ENCODE data around the gene PRLR. TPM values are rescaled to one million over a fixed set of nuclear protein-coding genes. Genes with fewer than 3 reads are reported as not detected.

The PRLR gene
- total and polyA plus RNA-seq, 2 experiments from 2014 or later, result 0.31 to 2.2 TPM

DNA sequence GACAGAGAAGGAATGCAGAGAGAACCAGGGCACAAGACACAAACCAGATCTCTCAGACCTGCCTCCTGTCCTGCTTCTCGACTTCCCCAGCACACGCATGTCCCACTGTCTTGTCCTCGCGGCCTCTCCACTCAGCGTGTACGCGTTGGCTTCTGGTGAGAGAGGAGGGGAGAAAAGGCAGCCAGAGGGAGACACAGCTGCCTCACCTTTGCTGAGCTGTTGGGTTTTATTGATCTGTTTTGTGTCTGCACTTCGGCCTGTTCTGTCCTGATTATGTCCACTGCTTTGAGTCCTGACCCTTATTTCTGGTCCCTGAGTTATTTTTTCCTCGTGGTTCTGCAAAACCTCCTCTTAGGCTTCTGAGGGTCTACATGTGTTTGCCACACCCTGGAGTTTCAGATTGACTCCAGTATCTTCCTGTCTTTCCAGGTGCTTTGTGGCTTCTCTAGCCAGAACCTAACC, 95.0 kb downstream of the PRLR start:
- Histone ChIP-seq H3K4me2 (no peak overlapping the region), H3K27me3 (ENCODE audit: insufficient read depth) (no peaks in the 10 kb centered on the region), H3F3A (replicated peaks; ENCODE audit: low read depth) (no peaks in the 10 kb centered on the region), H3K4me1 (ENCODE audit: insufficient read depth) (no peaks in the 10 kb centered on the region), H3K9me2 (ENCODE audit: insufficient read depth) (peaks cover 10% of the 10 kb centered on the region), H3K79me2 (replicated peaks; ENCODE audit: insufficient read depth) (no peaks in the 10 kb centered on the region), H2AFZ (0 out of 2 replicates have a peak overlapping the region, but pooled peaks have one; percentile 10), H3K4me3 (no peak overlapping the region), H4K20me1 (replicated peaks; ENCODE audit: insufficient read depth) (no peaks in the 10 kb centered on the region; the same call in 1 of the 2 replicates), H3K36me3 (ENCODE audit: insufficient read depth) (no peaks in the 10 kb centered on the region), H3K27ac (ENCODE audit: low read depth) (no peak overlapping the region)
- peaks cover 4% of the 10 kb centered on the region; the same call in 1 of the 3 replicates for H3K9me3 Mint-ChIP-seq
- no peak overlapping the region for H3K27ac Mint-ChIP-seq
- TF ChIP-seq, protein P1, sequence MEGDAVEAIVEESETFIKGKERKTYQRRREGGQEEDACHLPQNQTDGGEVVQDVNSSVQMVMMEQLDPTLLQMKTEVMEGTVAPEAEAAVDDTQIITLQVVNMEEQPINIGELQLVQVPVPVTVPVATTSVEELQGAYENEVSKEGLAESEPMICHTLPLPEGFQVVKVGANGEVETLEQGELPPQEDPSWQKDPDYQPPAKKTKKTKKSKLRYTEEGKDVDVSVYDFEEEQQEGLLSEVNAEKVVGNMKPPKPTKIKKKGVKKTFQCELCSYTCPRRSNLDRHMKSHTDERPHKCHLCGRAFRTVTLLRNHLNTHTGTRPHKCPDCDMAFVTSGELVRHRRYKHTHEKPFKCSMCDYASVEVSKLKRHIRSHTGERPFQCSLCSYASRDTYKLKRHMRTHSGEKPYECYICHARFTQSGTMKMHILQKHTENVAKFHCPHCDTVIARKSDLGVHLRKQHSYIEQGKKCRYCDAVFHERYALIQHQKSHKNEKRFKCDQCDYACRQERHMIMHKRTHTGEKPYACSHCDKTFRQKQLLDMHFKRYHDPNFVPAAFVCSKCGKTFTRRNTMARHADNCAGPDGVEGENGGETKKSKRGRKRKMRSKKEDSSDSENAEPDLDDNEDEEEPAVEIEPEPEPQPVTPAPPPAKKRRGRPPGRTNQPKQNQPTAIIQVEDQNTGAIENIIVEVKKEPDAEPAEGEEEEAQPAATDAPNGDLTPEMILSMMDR (conservative IDR thresholded peaks at IDR 0.05; ENCODE audit: low read depth in 2 of 2), result no peak
- TF ChIP-seq CREB1 (CRISPR knock-in tag; IDR thresholded peaks at IDR 0.05; ENCODE audit: low read depth) (no peak), NANOG (IDR thresholded peaks at IDR 0.05; ENCODE audit: borderline replicate concordance) (no peak), STAT1 (IDR thresholded peaks at IDR 0.05; ENCODE audit: unreplicated experiment) (no peak), ZNF114 (CRISPR knock-in tag; IDR thresholded peaks at IDR 0.05) (no peak), POLR2AphosphoS5 (IDR thresholded peaks at IDR 0.05; ENCODE audit: low read depth) (no peak), ZNF331 (CRISPR knock-in tag; IDR thresholded peaks at IDR 0.05; ENCODE audit: low read depth) (no peak), EZH2phosphoT487 (IDR thresholded peaks at IDR 0.05; ENCODE audit: unreplicated experiment) (no peak), JUNB (IDR thresholded peaks at IDR 0.05; ENCODE audit: unreplicated experiment) (no peak), EZH2 (IDR thresholded peaks at IDR 0.05; ENCODE audit: low read depth, unreplicated experiment) (no peak)
- TF ChIP-seq, protein P2, sequence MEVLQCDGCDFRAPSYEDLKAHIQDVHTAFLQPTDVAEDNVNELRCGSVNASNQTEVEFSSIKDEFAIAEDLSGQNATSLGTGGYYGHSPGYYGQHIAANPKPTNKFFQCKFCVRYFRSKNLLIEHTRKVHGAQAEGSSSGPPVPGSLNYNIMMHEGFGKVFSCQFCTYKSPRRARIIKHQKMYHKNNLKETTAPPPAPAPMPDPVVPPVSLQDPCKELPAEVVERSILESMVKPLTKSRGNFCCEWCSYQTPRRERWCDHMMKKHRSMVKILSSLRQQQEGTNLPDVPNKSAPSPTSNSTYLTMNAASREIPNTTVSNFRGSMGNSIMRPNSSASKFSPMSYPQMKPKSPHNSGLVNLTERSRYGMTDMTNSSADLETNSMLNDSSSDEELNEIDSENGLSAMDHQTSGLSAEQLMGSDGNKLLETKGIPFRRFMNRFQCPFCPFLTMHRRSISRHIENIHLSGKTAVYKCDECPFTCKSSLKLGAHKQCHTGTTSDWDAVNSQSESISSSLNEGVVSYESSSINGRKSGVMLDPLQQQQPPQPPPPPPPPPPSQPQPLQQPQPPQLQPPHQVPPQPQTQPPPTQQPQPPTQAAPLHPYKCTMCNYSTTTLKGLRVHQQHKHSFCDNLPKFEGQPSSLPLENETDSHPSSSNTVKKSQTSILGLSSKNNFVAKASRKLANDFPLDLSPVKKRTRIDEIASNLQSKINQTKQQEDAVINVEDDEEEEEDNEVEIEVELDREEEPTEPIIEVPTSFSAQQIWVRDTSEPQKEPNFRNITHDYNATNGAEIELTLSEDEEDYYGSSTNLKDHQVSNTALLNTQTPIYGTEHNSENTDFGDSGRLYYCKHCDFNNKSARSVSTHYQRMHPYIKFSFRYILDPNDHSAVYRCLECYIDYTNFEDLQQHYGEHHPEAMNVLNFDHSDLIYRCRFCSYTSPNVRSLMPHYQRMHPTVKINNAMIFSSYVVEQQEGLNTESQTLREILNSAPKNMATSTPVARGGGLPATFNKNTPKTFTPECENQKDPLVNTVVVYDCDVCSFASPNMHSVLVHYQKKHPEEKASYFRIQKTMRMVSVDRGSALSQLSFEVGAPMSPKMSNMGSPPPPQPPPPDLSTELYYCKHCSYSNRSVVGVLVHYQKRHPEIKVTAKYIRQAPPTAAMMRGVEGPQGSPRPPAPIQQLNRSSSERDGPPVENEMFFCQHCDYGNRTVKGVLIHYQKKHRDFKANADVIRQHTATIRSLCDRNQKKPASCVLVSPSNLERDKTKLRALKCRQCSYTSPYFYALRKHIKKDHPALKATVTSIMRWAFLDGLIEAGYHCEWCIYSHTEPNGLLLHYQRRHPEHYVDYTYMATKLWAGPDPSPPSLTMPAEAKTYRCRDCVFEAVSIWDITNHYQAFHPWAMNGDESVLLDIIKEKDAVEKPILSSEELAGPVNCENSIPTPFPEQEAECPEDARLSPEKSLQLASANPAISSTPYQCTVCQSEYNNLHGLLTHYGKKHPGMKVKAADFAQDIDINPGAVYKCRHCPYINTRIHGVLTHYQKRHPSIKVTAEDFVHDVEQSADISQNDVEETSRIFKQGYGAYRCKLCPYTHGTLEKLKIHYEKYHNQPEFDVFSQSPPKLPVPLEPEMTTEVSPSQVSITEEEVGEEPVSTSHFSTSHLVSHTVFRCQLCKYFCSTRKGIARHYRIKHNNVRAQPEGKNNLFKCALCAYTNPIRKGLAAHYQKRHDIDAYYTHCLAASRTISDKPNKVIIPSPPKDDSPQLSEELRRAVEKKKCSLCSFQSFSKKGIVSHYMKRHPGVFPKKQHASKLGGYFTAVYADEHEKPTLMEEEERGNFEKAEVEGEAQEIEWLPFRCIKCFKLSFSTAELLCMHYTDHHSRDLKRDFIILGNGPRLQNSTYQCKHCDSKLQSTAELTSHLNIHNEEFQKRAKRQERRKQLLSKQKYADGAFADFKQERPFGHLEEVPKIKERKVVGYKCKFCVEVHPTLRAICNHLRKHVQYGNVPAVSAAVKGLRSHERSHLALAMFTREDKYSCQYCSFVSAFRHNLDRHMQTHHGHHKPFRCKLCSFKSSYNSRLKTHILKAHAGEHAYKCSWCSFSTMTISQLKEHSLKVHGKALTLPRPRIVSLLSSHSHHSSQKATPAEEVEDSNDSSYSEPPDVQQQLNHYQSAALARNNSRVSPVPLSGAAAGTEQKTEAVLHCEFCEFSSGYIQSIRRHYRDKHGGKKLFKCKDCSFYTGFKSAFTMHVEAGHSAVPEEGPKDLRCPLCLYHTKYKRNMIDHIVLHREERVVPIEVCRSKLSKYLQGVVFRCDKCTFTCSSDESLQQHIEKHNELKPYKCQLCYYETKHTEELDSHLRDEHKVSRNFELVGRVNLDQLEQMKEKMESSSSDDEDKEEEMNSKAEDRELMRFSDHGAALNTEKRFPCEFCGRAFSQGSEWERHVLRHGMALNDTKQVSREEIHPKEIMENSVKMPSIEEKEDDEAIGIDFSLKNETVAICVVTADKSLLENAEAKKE (CRISPR knock-in tag; IDR thresholded peaks at IDR 0.05), result no peak
- TF ChIP-seq, protein P3, sequence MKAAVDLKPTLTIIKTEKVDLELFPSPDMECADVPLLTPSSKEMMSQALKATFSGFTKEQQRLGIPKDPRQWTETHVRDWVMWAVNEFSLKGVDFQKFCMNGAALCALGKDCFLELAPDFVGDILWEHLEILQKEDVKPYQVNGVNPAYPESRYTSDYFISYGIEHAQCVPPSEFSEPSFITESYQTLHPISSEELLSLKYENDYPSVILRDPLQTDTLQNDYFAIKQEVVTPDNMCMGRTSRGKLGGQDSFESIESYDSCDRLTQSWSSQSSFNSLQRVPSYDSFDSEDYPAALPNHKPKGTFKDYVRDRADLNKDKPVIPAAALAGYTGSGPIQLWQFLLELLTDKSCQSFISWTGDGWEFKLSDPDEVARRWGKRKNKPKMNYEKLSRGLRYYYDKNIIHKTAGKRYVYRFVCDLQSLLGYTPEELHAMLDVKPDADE (IDR thresholded peaks at IDR 0.05), result no peak
- TF ChIP-seq, protein P4, sequence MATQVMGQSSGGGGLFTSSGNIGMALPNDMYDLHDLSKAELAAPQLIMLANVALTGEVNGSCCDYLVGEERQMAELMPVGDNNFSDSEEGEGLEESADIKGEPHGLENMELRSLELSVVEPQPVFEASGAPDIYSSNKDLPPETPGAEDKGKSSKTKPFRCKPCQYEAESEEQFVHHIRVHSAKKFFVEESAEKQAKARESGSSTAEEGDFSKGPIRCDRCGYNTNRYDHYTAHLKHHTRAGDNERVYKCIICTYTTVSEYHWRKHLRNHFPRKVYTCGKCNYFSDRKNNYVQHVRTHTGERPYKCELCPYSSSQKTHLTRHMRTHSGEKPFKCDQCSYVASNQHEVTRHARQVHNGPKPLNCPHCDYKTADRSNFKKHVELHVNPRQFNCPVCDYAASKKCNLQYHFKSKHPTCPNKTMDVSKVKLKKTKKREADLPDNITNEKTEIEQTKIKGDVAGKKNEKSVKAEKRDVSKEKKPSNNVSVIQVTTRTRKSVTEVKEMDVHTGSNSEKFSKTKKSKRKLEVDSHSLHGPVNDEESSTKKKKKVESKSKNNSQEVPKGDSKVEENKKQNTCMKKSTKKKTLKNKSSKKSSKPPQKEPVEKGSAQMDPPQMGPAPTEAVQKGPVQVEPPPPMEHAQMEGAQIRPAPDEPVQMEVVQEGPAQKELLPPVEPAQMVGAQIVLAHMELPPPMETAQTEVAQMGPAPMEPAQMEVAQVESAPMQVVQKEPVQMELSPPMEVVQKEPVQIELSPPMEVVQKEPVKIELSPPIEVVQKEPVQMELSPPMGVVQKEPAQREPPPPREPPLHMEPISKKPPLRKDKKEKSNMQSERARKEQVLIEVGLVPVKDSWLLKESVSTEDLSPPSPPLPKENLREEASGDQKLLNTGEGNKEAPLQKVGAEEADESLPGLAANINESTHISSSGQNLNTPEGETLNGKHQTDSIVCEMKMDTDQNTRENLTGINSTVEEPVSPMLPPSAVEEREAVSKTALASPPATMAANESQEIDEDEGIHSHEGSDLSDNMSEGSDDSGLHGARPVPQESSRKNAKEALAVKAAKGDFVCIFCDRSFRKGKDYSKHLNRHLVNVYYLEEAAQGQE (IDR thresholded peaks at IDR 0.05; ENCODE audit: unreplicated experiment), result no peak
- no peaks in the 10 kb centered on the region for H3K36me3 Mint-ChIP-seq (ENCODE audit: low read depth)
- no peaks in the 10 kb centered on the region for H3K4me1 Mint-ChIP-seq
- no peak overlapping the region for H3K4me3 Mint-ChIP-seq
- peaks cover 2% of the 10 kb centered on the region for H3K27me3 Mint-ChIP-seq (ENCODE audit: insufficient read depth, low read depth, poor library complexity)
- no peak for DNase-seq (ENCODE audit: low spot score)
- ATAC-seq, result no peak
